Activated T-cell treated with anti-CD3 and anti-CD28 coated beads, Interleukin-2, amount 50 U/mL, for 1 hour (primary cell): ENCODE measurements around the gene ADAMTS2.

Experiments used
- DNase-seq: peaks from one replicate; pipeline ENCODE4 v3.0.0-alpha.2; 2020

ADAMTS2 gene

GRCh38 chr5:179371681-179372680 lies 26.7 kb upstream of the ADAMTS2 start:
- DNase-seq, result no peak

GRCh38 chr5:179371121-179371510 lies 25.9 kb upstream of the ADAMTS2 start:
- no peak for DNase-seq

- no peak for DNase-seq
Observed at GRCh38 chr5:179370490-179371120, 25.3 kb upstream of the ADAMTS2 start.

GRCh38 chr5:179369530-179369884 lies 24.2 kb upstream of the ADAMTS2 start:
- DNase-seq, result no peak

GRCh38 chr5:179368806-179369529 lies 23.7 kb upstream of the ADAMTS2 start:
- no peak for DNase-seq

GRCh38 chr5:179368126-179368805 lies 23.0 kb upstream of the ADAMTS2 start:
- no peak for DNase-seq

GRCh38 chr5:179367491-179367890 lies 22.2 kb upstream of the ADAMTS2 start:
- DNase-seq, result no peak

- no peak for DNase-seq
Observed at GRCh38 chr5:179362355-179362754, 17.1 kb upstream of the ADAMTS2 start.

GRCh38 chr5:179361037-179361603 lies 15.9 kb upstream of the ADAMTS2 start:
- no peak for DNase-seq

GRCh38 chr5:179357031-179357430 lies 11.8 kb upstream of the ADAMTS2 start:
- DNase-seq, result no peak

- no peak for DNase-seq
Observed at GRCh38 chr5:179355976-179356974, 11.0 kb upstream of the ADAMTS2 start.

- no peak for DNase-seq
Observed at GRCh38 chr5:179354305-179354882, 9.1 kb upstream of the ADAMTS2 start.

GRCh38 chr5:179348843-179349242 lies 3.6 kb upstream of the ADAMTS2 start:
- no peak for DNase-seq

GRCh38 chr5:179348011-179348530 lies 2.8 kb upstream of the ADAMTS2 start:
- DNase-seq, result no peak

GRCh38 chr5:179347581-179347980 lies 2.3 kb upstream of the ADAMTS2 start:
- no peak for DNase-seq

- no peak for DNase-seq
Observed at GRCh38 chr5:179346875-179347274, 1.6 kb upstream of the ADAMTS2 start.

GRCh38 chr5:179346401-179346800 lies 1.1 kb upstream of the ADAMTS2 start:
- no peak for DNase-seq

- DNase-seq, result no peak
Observed at GRCh38 chr5:179345183-179345432, 153 bp downstream of the ADAMTS2 start.

GRCh38 chr5:179344431-179345182 lies 654 bp downstream of the ADAMTS2 start:
- DNase-seq, result no peak
